GM12873 (cell line): ENCODE measurements around the gene KAZN.

ENCODE experiments used
- CTCF ChIP-seq: IDR thresholded peaks from 2 replicates; pipeline ENCODE4 v1.5.1; 2012; ENCODE audit warnings: low read depth, mild to moderate bottlenecking, moderate library complexity, low read length, control low read depth; ENCODE audit not compliant: insufficient read depth; ENCODE audit errors: missing control alignments

Gene KAZN

DNA sequence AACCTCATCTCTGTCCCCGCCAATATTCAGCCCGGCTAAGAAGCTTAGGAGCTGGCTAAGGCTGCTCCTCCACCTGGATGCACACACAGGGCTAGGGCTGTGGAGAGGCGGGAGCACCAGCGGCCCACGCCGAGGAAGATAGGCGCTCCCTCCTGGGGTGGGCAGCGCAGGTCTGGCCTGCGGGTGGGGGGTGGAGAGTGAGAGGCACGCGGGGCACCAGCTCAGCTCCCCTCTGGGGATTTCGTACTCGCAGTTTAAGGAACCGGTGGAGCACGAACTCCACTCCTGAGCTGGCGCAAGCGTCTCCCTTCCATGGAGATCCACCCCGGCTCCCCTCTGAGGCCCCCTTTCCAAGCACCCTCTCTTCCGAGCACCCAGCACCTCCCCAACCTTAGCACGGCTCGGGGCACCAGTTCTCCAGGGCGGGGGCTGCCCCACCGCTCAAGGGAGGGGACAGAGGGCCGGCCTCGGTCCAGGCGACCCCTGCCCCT, 433 bp upstream of the KAZN start:
- TF ChIP-seq CTCF = no peak

DNA sequence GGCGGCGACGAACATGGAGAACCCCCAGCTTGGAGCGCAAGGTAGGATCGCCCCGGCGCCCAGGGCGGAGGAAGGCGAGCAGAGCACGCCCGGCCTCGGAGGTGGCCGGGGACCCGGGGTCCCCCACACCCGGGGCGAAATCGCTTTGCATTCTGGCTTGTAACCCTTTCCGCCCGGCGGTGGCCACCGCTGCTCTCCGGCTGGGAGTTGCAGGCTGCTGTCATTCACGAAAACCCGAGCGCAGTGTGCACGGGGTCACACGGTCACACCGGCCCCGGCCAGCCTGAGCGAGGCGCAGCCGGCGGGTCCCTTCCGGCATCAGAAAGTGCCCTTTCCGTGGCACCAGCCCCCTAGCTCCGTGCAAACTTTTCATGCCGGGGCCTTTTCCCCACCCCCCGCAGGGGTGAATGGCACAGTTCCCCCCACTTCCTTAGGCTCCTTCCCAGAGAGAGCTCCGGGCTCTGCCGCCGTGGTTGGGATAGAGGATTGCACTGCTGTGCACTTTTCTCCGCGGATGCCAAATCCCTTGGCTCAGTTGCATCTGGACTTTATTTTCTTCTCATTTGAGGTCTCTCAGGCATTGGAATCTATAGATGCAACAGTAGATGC, 802 bp downstream of the KAZN start:
- TF ChIP-seq CTCF = no peak

GRCh38 chr1:14599800-14600199, 1.3 kb downstream of the KAZN start:
- TF ChIP-seq CTCF = no peak

- no peak for TF ChIP-seq CTCF
These were observed 2.1 kb downstream of the KAZN start for GRCh38 chr1:14600405-14601112.

DNA sequence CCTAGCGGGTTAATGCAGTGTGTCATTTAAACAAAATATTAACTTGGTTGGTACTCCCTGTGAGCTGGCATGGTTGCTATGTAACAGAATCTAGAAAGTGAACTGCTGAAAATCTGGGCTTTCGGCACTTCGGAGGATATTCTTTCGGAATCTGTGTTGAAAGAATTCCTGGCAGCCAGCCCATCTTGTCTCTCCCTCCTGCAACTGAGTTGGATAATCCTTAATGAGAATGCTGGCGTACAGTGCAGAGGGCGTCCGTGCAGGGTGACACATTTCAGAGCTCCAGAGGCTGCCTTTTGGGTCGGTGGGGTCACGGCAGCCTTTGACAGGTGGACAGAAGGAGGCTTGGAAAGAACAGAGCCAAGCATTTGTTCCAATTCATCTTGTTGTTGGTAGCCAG, 3.7 kb downstream of the KAZN start:
- TF ChIP-seq CTCF = no peak

DNA sequence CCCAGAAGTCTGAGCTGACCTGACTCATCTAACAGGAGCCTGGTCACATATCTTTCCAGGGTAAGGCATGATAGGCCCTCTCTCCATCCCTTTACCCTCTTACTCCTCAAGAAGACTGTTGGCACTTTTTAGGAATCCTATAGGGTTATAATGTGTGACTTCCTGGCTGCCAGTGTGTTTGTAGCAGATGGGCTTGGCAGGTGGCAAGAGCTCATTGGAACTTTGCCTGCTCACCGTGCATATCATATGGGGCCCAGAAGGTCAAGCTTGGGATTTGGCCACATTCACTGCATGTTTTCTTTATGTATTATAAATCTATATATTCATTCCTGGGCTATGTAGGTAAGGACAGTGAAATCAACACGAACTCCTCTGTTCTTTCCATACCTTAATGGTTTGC, 5.2 kb downstream of the KAZN start:
- no peak for TF ChIP-seq CTCF

DNA sequence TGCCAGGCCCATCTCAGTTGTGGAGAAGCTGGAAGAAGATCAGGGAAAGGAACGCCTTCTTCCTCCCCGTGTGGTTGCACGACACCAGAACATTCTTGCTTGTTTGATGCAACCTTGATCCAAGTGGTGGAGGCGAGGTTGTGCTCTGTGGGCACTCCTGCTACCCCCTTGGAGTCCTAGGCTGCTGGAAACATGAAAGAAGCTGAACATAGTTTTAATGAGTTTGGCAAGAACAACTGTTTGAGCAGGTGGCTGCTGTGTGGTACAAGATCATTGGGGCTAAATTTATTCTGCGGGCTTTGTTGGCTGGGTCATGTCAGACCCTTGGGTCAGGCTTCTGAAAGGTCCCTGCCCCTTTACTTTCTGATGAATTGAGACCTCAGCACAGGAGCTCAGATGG, 5.9 kb downstream of the KAZN start:
- no peak for TF ChIP-seq CTCF
